Fibroblast of lung (primary cell): ENCODE measurements around the gene MLLT10. TPM values are rescaled to one million over a fixed set of nuclear protein-coding genes. Genes with fewer than 3 reads are reported as not detected.

Experiments used
- DNase-seq, 2 donors: peaks; one replicate each; pipeline versions ENCODE4 v3.0.0 to v3.0.0-alpha.2; 2010; ENCODE audit warnings: low read depth in 2 of 2
- H2AFZ ChIP-seq: 2 replicates; pipeline ENCODE4 v1.5.1; 2012; ENCODE audit warnings: low read length, control low read depth, inconsistent platforms
- H3K27ac ChIP-seq: 2 replicates; pipeline ENCODE4 v1.5.1; 2011; ENCODE audit warnings: low read length, control low read depth; ENCODE audit not compliant: insufficient read depth
- H3K27me3 ChIP-seq: 2 replicates; pipeline ENCODE4 v1.5.1; 2011; ENCODE audit warnings: mild to moderate bottlenecking, low read length; ENCODE audit not compliant: control insufficient read depth, insufficient read depth
- H3K36me3 ChIP-seq: 2 replicates; pipeline ENCODE4 v1.5.1; 2011; ENCODE audit warnings: low read length; ENCODE audit not compliant: control insufficient read depth, insufficient read depth
- H3K4me1 ChIP-seq: 2 replicates; pipeline ENCODE4 v1.5.1; 2011; ENCODE audit warnings: low read length; ENCODE audit not compliant: control insufficient read depth, insufficient read depth; ENCODE audit errors: extremely low read depth
- H3K4me2 ChIP-seq: 2 replicates; pipeline ENCODE4 v1.5.1; 2011; ENCODE audit warnings: low read length, control low read depth; ENCODE audit not compliant: insufficient read depth; ENCODE audit errors: extremely low read depth
- H3K4me3 ChIP-seq, 4 experiments: fragments of 200-600 bp in 1 of 4; sonication (generic) in 1 of 4; replicated peaks in 1 of 4; 2 replicates each; pipeline ENCODE4 v1.5.1; 2011 to 2016; ENCODE audit warnings: low read length in 4 of 4, low read depth in 3 of 4, mild to moderate bottlenecking in 3 of 4, control low read depth in 2 of 4, inconsistent platforms in 1 of 4, mixed read lengths in 1 of 4; ENCODE audit not compliant: insufficient read depth in 1 of 4; ENCODE audit errors: control extremely low read depth in 1 of 4
- H3K79me2 ChIP-seq: 2 replicates; pipeline ENCODE4 v1.5.1; 2012; ENCODE audit warnings: mild to moderate bottlenecking, low read length, inconsistent platforms; ENCODE audit not compliant: control insufficient read depth, insufficient read depth
- H3K9ac ChIP-seq: 2 replicates; pipeline ENCODE4 v1.5.1; 2011; ENCODE audit warnings: mild to moderate bottlenecking, low read length, control low read depth; ENCODE audit not compliant: insufficient read depth
- H3K9me3 ChIP-seq: 2 replicates; pipeline ENCODE4 v1.5.1; 2012; ENCODE audit warnings: low read depth, low read length; ENCODE audit not compliant: control insufficient read depth, insufficient read depth
- H4K20me1 ChIP-seq: 2 replicates; pipeline ENCODE4 v1.5.1; 2011; ENCODE audit warnings: low read length; ENCODE audit not compliant: control insufficient read depth, insufficient read depth; ENCODE audit errors: extremely low read depth
- CTCF ChIP-seq, 2 donors: IDR thresholded peaks in 1 of 2; conservative IDR thresholded peaks in 1 of 2; 1 replicate in 1 of 2; 2 replicates in 1 of 2; pipeline ENCODE4 v1.5.1; 2011 to 2012; ENCODE audit warnings: low read length in 2 of 2, control low read depth in 1 of 2, inconsistent platforms in 1 of 2, low read depth in 1 of 2, mild to moderate bottlenecking in 1 of 2
- EZH2 ChIP-seq: IDR thresholded peaks from 2 replicates; pipeline ENCODE4 v1.5.1; 2012; ENCODE audit warnings: low read length, control low read depth, mild to moderate bottlenecking; ENCODE audit errors: missing control alignments
- polyA plus RNA-seq, 2 donors: library from polyadenylated mRNA; depleted of rRNA in 1 of 2; stranded (reverse) in 1 of 2; unstranded in 1 of 2; fragments of >200 nt; gene quantifications; 2 replicates each; pipeline ENCODE4 v1.2.1, GENCODE V29; 2011 to 2012; ENCODE audit warnings: missing spikeins in 1 of 2
- total RNA-seq: library from RNA; depleted of rRNA; stranded (reverse); fragments of >200 nt; gene quantifications from 2 replicates; pipeline ENCODE4 v1.2.1, GENCODE V29; 2014

MLLT10 gene
- total and polyA plus RNA-seq, 2 donors (not counting 1 experiment from before 2014, with no cell fraction given) = 25.6 to 56.3 TPM

GRCh38 chr10:21516242-21517131 lies 17.5 kb upstream of the MLLT10 start:
- TF ChIP-seq EZH2 (no peak), CTCF (conservative IDR thresholded peaks at IDR 0.05 in 1 of 2, IDR thresholded peaks at IDR 0.05 in 1 of 2; ENCODE audit: low read depth in 1 of 2, low read length in 2 of 2) (no peak)
- H2AFZ ChIP-seq = peak overlapping the region; percentile 49
- no peaks in the 10 kb centered on the region for H4K20me1 ChIP-seq
- no peaks in the 10 kb centered on the region for H3K27me3 ChIP-seq
- H3K79me2 ChIP-seq = no peaks in the 10 kb centered on the region
- peak overlapping the region; percentile 20 for H3K9ac ChIP-seq
- peak overlapping the region; percentile 19 for H3K27ac ChIP-seq
- H3K4me1 ChIP-seq = peaks cover 3% of the 10 kb centered on the region
- peak overlapping the region; percentile 55 to 87 (median 62) for H3K4me3 ChIP-seq
- peak; percentile 78 for DNase-seq
- peak overlapping the region; percentile 84 for H3K4me2 ChIP-seq
- H3K36me3 ChIP-seq = no peaks in the 10 kb centered on the region
- no peaks in the 10 kb centered on the region for H3K9me3 ChIP-seq

- peak; percentile 70 to 72 for DNase-seq
- Histone ChIP-seq H3K27me3 (no peaks in the 10 kb centered on the region), H2AFZ (peak overlapping the region; percentile 50), H3K4me2 (peak overlapping the region; percentile 100), H3K4me3 (peak overlapping the region; percentile 30 to 78 (median 51)), H3K9ac (peak overlapping the region; percentile 26), H3K4me1 (peaks cover 3% of the 10 kb centered on the region), H3K79me2 (no peaks in the 10 kb centered on the region), H3K36me3 (no peaks in the 10 kb centered on the region), H4K20me1 (no peaks in the 10 kb centered on the region), H3K27ac (peak overlapping the region; percentile 1), H3K9me3 (no peaks in the 10 kb centered on the region)
- TF ChIP-seq CTCF (conservative IDR thresholded peaks at IDR 0.05 in 1 of 2, IDR thresholded peaks at IDR 0.05 in 1 of 2; ENCODE audit: low read depth in 1 of 2, low read length in 2 of 2) (no peak), EZH2 (no peak)
Measured at GRCh38 chr10:21517134-21518031, 16.6 kb upstream of the MLLT10 start.

- Histone ChIP-seq H3K4me1 (peaks cover 3% of the 10 kb centered on the region), H2AFZ (no peak overlapping the region), H3K4me3 (peak overlapping the region; percentile 30 to 78 (median 51)), H3K27ac (peak overlapping the region; percentile 69), H3K79me2 (no peaks in the 10 kb centered on the region), H3K9ac (no peak overlapping the region), H4K20me1 (no peaks in the 10 kb centered on the region), H3K4me2 (peak overlapping the region; percentile 100), H3K27me3 (no peaks in the 10 kb centered on the region), H3K36me3 (no peaks in the 10 kb centered on the region), H3K9me3 (no peaks in the 10 kb centered on the region)
- TF ChIP-seq CTCF (conservative IDR thresholded peaks at IDR 0.05 in 1 of 2, IDR thresholded peaks at IDR 0.05 in 1 of 2; ENCODE audit: low read depth in 1 of 2, low read length in 2 of 2) (no peak), EZH2 (no peak)
- DNase-seq = peak; percentile 79 to 91
Measured at GRCh38 chr10:21518149-21518640, 15.8 kb upstream of the MLLT10 start.
